Astrocyte of the hippocampus (primary cell): Measurements from ENCODE around the gene ANAPC16.
"Not testable (repeated sequence)": the region's sequence is repeated elsewhere in the genome, so short reads cannot be mapped to it uniquely, and the experiment has no call there.

Experiments
- DNase-seq: peaks from one replicate; pipeline ENCODE4 v3.0.0; 2011; ENCODE audit warnings: low read depth, low spot score

The ANAPC16 gene

DNA sequence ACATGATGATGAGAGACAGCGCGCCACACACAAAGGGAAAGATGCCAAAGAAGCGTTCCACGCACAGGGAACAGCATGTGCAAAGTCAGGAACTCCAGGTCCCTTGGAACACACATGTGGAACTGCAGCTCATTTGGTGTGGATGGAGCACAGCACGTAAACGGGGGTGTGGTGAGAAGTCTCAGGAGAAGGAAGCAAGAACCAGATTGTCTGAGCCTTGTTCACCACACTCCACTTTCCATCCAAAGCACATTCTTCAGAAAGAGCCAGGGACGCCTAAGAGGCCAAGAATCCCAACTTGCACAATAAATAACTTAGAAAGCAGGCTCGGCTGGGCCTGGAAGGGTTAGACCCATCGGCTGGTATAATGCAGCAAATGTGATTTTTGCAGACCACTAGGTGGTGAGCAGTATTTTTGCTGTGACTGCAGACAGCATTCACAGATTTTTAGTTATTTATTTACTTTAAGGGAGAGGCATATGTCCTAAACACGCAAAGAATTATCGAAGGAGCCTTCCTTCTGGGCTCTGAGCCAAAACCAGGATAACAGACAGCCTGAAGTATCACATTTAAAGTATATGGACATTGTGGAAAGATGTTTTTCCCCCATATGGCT lies 28.1 kb downstream of the ANAPC16 start:
- peak; percentile 78 for DNase-seq

DNA sequence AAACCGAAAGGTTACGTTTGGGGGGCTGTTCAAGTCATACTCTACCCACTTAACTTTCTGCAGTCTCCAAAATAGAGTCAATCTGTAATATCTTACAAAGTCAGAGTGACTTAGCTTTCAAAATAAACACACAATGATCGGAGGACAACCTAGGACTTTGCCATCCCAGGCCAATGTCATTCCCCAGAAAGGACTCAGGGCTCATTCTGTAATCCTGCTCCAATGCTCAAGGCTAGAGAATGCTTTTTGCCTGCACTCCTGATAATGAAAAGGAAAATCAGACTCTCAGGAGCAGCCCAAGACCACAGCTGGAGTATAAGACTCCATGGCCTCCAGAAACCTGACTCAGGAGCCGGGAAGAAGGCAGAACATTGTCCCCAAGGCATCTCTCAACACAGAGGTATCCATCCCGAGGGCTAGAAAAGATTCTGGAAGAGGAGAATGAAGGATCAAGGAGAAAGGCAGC lies 28.8 kb downstream of the ANAPC16 start:
- DNase-seq, result no peak

DNA sequence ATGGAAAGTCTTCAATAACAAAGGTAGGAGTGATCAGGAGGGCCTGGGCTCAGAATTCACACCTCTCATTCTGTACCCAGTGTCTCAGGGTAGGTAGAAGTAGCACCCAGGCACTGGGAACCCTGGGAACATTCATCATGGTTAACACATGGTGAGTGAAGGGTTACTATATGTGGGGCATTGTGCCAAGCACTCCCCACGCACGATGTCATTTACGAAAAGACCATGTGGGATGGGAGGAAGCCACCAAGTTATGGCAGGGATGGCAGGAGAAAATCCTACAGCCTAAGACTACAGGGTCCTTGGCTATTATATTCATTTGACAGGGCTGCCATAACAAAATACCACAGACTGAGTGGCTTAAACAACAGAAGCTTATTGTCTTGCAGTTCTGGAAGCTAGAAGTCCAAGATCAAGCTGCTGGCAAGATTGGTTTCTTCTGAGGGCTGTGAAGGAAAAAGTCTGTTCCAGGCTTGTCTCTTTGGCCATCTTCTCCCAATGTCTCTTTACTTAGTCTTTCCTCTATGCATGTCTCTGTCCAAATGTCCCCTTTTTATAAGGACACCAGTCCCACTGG lies 30.2 kb downstream of the ANAPC16 start:
- no peak for DNase-seq

DNA sequence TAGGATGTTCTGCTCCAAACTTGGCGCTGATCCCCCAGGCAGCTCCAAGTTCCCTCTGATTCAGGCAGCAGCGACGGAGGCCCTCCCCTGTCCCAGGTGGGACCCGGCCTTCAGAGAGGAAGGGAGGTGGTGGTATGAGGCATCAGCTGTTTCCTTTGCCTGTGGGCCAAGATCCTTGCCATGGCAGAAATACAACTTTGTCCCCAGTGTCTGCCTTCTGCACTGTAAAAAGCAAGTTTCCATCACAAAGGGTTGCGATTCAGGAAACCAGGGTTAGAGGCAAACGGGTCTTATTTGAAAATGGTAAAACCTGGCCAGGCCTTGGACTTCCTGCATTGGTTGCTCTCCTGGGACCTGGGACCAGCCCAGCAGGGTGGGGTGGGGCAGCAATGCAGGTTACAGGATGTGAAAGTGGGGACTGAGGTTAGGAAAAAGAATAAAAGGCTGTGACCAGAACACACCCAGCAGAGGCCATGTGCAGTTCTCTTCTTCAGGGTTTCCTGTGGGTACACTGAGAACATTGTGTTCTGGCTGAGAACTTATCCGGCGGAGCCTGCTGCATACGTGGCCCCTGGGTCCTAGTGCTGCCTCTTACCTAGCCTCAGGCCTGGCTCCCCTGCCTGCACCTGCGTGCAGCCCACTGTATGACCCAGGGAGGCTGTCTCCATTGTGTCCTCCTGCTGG lies 32.8 kb downstream of the ANAPC16 start:
- peak; percentile 77 for DNase-seq

DNA sequence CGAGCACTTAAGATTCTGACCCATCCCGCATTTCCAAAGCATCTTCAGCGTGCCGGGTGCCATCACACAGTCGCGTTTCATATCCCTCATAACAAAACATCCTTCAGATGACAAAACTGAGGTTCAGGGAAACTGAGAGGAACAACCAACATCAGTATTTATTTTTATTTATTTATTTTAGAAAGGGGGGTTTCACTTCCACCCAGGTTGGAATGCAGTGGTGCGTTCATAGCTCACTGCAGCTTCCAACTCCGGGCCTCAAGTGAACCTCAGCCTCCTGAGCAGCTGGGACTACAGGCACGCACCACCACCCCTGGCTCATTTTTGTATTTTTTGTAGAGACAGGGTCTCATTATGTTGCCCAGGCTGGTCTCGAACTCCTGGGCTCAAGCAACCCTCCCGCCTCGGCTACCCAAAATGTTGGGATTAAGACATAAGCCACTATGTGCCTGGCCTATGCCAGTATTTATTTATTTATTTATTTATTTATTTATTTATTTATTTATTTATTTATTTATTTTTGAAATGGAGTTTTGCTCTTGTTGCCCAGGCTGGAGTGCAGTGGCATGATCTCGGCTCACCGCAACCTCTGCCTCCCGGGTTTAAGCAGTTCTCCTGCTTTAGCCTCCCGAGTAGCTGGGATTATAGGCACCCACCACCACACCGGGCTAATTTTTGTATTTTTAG lies 33.5 kb downstream of the ANAPC16 start:
- DNase-seq, result not testable (repeated sequence)

DNA sequence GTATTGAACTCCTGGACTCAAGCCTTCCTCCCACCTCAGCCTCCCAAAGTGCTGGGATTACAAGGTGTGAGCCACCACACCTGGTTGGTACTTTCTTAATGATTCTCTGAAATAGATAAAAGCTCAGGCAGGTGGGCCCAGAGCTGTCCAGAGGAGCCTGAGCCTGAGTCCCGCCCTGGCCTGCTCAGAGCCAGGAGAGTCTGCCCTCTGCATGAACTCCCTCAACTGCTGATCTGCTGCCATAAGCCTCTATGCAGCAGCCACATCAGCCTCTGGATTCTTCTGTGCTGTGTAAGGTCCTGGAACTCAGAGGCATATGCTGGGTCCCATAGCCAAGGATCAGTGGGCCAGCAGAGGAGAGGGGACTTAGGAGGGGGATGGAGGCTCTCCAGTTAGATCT lies 34.9 kb downstream of the ANAPC16 start:
- DNase-seq, result peak; percentile 85

DNA sequence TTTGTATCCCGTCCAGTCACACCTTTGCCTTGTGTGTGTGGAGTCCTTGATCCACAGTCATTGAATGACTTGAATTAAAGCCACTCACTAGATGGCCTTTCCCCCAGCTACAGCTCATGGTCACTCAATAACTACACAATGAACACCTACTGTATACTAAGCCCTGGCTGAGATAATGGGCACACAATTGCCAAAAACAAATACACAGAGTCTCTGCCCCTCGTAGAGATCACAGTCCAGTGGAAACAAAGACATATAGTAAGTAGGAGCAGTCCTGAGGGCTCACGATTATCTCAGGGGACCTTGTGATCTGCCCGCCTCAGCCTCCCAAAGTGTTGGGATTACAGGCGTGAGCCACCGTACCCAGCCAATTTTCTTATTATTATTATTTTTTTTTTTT lies 35.8 kb downstream of the ANAPC16 start:
- no peak for DNase-seq

DNA sequence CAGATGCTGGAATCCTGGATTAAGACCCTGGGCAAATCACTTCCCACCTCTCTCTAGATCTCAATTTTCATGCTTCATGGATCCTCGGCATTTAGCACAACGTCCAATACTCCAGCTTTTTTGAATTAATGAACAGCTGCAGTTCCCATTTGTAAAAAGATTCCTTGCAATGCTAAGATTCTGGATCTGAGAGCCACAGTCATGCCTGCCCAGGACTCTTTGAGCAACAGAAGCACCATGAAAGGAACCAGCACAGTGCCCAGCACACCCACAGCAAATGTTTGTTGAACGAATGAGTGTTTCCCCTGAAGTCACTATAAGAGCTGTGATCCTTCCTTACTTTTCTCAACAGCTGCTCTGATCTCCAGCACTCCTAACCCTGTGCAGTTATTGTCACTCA lies 37.2 kb downstream of the ANAPC16 start:
- DNase-seq, result no peak

DNA sequence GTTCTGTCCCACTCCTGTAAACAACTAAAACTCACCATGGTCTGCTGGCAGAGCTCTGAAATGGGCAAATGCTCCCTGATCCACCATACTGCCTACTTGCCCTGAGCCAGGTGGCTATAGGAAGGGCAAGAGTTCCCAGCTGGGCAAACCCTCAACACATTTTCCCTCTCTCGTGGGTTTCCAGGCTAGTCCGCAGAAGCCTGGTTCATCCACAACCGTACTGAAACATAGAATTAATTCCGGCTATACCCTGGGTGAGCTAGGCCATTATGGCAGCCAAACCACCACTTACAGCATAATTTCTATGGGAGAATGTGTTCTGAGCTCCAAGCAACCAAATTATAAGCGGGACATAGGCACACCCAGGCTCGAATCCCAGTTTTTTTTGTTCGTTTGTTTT lies 37.8 kb downstream of the ANAPC16 start:
- DNase-seq, result no peak

DNA sequence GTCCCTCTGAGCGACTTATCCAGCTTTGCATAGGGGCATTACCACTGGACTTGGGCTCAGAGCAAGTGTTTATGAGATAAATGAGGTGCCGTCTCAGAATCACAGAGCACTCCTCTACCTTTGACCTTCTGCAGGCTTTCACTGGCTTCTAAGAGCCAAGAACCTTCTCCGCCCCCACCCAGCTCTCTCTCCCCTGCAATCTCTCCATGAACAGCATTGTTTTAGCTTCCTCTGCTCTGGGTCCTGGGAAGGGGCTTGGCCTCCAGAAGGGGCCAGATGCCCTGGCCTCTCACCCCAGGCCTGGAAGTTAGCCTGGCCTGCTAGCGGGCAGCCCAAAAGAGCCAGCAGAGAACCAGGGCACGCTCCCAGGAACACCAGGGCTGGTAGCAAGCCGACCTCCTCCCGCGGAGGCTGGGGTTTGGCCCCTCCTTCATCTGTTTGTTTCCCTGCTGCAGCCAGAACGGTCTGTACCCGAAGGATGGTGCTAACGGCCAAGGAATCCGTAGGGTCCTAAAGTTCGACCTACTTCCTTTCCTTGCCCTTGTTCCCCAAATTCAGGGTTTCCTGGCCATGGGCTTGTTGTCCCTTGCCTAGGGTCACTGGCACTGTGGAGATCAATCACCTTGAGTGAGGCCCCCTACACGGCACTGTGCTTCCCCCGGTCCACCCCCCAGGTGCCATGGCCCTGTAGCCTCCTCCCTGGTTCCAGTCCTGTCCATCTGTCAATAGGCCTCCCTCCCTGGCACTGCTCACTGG lies 39.2 kb downstream of the ANAPC16 start:
- DNase-seq, result peak; percentile 88

DNA sequence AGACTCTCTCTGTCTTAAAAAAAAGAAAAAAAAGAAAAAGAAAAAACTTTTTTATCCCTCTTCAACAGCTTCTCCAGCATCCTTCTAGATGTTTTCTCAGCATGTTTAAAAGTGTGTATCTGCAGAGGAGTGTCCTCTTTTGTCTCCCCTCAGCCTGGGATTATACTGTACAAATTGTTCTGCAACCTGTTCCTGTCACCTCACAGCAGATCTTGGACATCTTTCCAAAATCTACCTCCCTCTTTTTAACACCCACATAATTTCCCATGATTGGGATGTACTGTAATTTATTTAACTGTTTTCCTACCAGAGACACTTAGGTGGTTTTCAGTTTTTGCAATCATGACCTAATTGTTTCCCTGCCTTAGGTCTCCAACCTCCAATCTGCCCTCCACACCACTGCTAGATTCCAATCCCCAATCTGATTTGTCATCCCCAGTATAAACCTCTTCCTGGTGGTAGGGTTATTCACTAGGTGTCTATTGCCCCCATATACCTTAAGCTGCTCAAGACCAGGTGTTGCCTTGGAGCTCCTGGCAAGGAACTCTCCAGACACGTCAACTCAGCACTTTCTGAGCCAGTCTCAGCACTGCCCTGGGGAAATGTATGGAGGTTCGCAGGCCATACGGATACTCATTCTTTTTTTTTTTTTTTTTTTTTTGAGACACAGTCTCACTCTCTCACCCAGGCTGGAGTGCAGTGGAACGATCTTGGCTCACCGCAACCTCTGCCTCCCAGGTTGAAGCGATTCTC lies 40.3 kb downstream of the ANAPC16 start:
- no peak for DNase-seq

DNA sequence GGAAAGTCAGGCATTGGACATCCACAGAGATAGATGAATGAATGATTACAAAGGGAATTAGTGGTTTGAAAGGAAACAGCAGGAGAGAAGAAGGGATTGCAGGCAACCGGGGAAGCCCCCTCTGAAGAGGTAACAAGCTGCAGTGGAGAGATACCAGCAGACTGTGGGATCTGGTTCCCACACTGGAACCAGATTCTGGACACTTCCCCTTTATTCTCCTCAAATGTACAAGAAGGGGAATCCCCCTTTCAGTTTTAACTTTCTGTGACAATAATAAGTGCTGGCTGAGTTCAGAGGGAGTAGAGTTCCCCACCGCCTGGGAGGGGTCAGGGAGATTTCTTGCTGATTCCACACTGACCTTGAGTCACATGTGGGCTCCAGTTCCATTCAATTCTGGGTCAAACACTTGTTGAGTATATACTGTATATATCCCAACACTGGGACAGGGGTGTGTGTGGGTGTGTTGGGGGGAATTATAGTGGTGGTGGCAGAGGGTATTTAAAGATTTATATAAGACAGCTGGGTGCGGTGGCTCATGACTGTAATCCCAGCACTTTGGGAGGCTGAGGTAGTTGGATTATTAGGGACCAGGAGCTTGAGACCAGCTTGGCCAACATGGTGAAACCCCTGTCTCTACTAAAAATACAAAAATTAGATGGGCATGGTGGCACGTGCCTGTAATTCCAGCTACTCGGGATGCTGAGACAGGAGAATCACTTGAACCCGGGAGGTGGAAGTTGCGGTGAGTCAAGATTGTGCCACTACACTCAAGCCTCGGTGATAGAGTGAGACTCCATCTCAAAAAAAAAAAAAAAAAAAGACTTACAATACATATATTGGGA lies 41.5 kb downstream of the ANAPC16 start:
- no peak for DNase-seq

DNA sequence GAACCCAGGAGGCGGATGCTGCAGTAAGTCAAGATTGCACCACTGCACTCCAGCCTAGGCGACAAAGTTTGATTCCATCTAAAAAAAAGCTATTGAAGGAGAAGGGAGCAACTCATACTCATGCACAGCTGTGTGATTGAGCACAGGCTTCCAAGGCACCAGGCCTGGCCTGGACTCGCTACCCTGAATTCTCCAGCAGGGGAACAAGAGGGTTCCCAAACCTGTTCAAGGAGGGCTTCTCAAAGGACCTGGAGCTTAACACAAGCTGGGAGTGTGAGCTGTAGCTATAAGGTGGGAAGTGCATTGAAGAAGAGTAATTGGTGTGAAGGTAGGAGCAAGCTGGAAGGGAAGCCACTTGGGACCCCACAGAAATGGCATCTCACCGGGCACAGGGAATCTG lies 42.8 kb downstream of the ANAPC16 start:
- no peak for DNase-seq

DNA sequence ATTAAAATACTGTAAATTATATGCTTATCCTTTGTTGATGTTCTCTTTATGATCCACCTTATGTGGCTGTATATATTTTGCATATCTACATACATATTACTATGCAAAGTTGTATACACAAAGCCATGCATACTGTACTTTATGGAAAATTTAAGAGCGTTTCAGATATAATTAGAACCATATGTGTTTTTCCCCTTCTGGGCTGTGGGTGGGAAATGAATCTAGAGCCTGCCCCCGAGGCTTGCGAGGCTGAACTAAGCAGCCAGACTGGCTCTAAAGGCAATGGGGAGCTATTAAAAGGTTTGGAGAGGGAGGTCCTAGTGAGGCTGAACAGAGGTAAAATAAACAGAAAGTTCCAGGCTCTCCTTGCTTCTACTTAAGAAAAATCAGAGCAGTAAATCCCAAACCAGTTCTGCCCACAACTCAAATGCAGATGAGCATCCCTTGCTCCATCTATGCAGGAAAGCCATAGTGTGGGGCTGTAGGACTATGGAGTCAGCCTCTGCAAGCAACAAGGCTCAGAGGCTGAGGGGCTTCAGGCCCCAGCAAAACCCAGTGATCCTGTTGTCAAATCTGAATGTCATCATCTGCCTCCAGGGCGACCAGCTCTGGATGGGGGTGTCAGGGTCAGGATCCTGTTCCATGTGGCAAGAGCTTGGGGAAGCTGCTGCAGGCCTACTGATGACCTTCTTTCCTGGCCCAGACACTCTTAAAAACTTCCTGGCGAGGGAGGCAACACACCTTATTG lies 43.9 kb downstream of the ANAPC16 start:
- no peak for DNase-seq

DNA sequence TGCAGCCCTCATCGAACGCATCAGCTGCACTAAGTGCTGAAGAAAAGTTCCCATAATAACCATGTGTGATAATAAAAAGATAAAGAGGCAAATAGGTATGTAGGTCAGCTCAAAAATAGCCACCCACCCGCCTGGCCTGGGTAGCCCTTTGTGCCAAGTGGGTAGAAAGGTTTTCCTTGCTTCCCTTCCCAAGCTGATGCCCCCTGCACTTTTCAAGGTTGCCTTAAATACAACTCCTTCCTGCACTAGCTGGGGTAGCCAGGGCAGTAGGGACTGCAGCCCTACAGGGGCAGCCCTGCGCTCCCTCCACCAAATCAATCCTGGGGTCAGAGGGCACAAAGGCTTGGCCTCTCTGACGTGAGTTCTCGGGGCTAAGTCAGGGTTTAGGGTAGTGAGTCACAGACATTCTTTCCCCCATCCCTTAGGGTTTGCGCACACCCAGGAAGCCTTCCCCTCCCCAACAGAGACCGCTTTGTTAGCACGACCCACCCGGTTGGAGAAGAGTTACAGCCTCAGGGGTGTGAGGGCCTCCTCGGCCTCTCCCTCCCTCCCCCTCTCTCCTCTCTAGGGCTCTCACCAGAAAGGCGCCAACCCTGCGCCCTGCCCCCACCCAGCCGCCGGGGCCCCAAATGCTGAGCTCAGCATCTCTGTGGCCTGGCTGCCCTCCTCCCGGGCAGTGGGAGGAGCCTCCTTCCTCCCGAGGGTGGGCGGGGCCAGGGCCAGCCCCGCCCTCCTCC lies 44.6 kb downstream of the ANAPC16 start:
- DNase-seq, result peak; percentile 92

DNA sequence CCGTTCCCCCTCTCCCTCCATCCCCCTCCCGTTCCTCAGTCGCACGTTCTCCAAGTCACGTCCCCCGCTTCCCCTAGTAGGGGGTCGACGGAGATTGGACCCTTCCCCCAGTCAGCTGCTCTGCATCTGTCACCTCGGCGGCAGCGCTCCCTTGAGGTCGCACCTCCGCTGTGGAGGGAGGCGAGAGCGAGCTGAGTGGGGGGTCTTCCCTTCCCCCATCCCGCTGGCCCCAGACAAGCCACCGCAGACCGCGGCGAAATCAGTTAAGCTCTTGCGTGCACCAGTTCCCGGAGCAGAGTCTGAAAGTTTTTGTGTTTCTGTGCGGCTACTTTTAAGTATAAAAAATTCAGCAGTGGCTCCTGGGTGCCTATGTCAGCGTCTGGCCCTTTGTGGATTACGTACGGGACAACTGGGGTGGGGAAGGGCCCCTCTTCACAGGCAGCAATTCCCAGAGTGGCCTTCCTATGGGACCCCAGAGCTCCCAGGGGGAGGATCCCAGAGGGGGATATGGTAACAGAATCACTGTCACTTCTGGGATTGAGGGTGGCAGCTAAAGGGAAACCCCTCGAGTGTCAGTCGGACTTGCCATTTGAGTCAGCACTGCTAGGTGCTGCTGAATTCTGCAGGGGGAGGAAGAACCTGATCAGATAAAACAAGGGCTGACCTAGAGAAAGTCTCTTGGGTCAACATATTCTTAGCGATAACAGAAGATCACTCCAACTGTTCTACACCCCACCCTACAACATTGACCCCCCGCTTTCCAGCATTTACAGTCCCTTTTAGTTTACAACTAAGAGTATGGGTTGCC lies 45.4 kb downstream of the ANAPC16 start:
- no peak for DNase-seq

DNA sequence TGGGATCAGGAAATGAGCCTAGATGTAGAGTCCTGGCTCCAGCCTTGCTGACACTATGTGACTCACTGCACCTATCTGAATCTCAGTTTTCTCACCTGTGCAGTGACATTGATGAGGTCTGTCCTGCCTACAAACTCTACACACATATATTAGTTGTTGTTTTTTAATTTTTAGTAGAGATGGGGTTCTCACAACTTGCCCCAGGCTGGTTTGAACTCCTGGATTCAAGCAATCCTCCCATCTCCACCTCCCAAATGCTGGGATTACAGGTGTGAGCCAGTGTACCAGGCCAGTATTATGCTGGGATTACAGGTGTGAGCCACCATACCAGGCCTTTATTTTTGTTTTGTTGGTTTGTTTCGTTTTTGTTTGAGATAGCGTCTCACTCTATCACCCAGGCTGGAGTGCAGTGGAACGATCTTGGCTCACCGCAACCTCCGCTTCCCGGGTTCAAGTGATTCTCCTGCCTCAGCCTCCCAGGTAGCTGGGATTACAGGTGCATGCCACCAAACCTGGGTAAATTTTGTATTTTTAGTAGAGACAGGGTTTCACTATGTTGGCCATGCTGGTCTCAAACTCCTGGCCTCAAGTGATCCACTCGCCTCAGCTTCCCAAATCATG lies 46.1 kb downstream of the ANAPC16 start:
- DNase-seq, result no peak
